H1 (cell line): ENCODE data around the gene MUC2. TPM values are rescaled to one million over a fixed set of nuclear protein-coding genes. Genes with fewer than 3 reads are reported as not detected.

ENCODE experiments used
- BCL11A ChIP-seq, 2 experiments: IDR thresholded peaks; one replicate each; pipeline ENCODE4 v1.6.1; 2011; ENCODE audit warnings: low read depth in 2 of 2, low read length in 2 of 2, mild to moderate bottlenecking in 2 of 2
- CHD2 ChIP-seq: IDR thresholded peaks from 2 replicates; pipeline ENCODE4 v1.6.1; 2012; ENCODE audit warnings: low read length, improper control_type of control experiment
- RFX5 ChIP-seq: IDR thresholded peaks from 2 replicates; pipeline ENCODE4 v1.6.1; 2011; ENCODE audit warnings: low read depth, low read length, improper control_type of control experiment, borderline replicate concordance
- SIRT6 ChIP-seq: IDR thresholded peaks from one replicate; pipeline ENCODE4 v1.7.1; 2012; ENCODE audit warnings: low read length, inconsistent platforms
- SRF ChIP-seq: IDR thresholded peaks from 2 replicates; pipeline ENCODE4 v1.6.1; 2011; ENCODE audit warnings: mild to moderate bottlenecking, low read depth, low read length, moderate library complexity
- TCF12 ChIP-seq: IDR thresholded peaks from 2 replicates; pipeline ENCODE4 v1.6.1; 2011; ENCODE audit warnings: low read depth, mild to moderate bottlenecking, low read length
- polyA plus RNA-seq, 7 experiments: library from polyadenylated mRNA; depleted of rRNA in 3 of 7; stranded (reverse) in 5 of 7; unstranded in 2 of 7; fragments of >200 nt in 5 of 7; fragments of 200-250 nt in 2 of 7; gene quantifications; 1 replicate in 5 of 7; 2 replicates in 1 of 7; 4 replicates in 1 of 7; pipeline versions ENCODE4 v1.2.1 to v1.2.3, GENCODE V29; 2011 to 2013; ENCODE audit warnings: missing spikeins in 2 of 7, mixed read lengths in 2 of 7
- total RNA-seq: library from RNA; stranded (reverse); fragmentation: NEBNext Ultra II Directional; extraction: Animal tissue kit (Norgen Biotek cat#: 25700); gene quantifications from 2 replicates; pipeline ENCODE4 v1.2.1, GENCODE V29; 2021

Gene MUC2
- total and polyA plus RNA-seq, 2 of the 8 experiments (the other 6 are each of a cell fraction or from before 2014, with no cell fraction given), result not detected

DNA sequence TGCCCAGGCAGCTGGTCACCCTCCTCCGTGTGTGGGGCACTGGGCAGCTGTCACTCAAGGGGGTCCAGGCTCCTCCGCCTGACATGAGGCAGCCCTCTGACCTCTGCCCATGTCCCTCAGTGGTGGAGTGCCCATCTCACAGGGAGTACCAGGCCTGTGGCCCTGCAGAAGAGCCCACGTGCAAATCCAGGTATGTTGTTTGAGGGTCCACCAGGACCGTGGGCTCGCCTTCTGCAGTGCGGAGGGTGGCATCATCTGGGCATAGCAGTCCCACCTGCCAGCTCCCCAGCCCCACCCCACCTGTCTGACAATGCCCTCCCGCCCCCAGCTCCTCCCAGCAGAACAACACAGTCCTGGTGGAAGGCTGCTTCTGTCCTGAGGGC lies 30.5 kb downstream of the MUC2 start (continued):
- TF ChIP-seq TCF12 (no peak), SRF (no peak), RFX5 (no peak), SIRT6 (no peak), CHD2 (no peak), BCL11A (IDR thresholded peaks at IDR 0.05; ENCODE audit: low read depth in 2 of 2, low read length in 2 of 2) (no peak)
- TF ChIP-seq, all 59 proteins: peak for 0
